Right ventricle myocardium inferior (tissue), 1 donor: ENCODE results near the gene MRPL45. TPM values are rescaled to one million over a fixed set of nuclear protein-coding genes. Genes with fewer than 3 reads are reported as not detected.

Experiments
- ATAC-seq: fragments of 200-7000 bp; cut with Tn5 transposase; one replicate; pipeline ENCODE4 v1.9.1; 2020; ENCODE audit warnings: mild to moderate bottlenecking, moderate library complexity
- DNase-seq: peaks from one replicate; pipeline ENCODE4 v3.0.0; 2021; ENCODE audit errors: missing footprints
- intact Hi-C: fragments of 100-400 bp; cut with DNase I; formaldehyde crosslinking; loops from one replicate; pipeline ENCODE4 v1.11.0; 2022
- total RNA-seq: library from RNA; stranded (reverse); fragmentation: NEBNext Ultra II Directional; extraction: Animal tissue kit (Norgen Biotek cat#: 25700); gene quantifications from one replicate; pipeline ENCODE4 v1.2.1, GENCODE V29; 2021
- donor health status: DM: no; HTN: yes; CAD: no; lungs with severe emphysema.

MRPL45 gene
- total RNA-seq, 1 donor from 2014 or later, result 36.9 TPM

- ATAC-seq (peak; percentile 45), DNase-seq (no peak)
- intact Hi-C loops, result no loop called here
Measured at GRCh38 chr17:38322156-38322779, 25.3 kb downstream of the MRPL45 start.

GRCh38 chr17:38322897-38323296 is 25.9 kb downstream of the MRPL45 start:
- intact Hi-C loops, result no loop called here
- ATAC-seq (no peak), DNase-seq (no peak)

GRCh38 chr17:38324141-38324697 is 27.3 kb downstream of the MRPL45 start:
- intact Hi-C loops, result no loop called here
- ATAC-seq, result no peak
- DNase-seq, result no peak

GRCh38 chr17:38324772-38325171 is 27.8 kb downstream of the MRPL45 start:
- no peak for ATAC-seq
- no peak for DNase-seq
- intact Hi-C loops, result no loop called here

GRCh38 chr17:38325221-38325851 is 28.4 kb downstream of the MRPL45 start:
- DNase-seq (no peak), ATAC-seq (peak; percentile 26)
- intact Hi-C loops, result no loop called here

GRCh38 chr17:38326996-38327792 is 30.2 kb downstream of the MRPL45 start:
- intact Hi-C loops, result no loop called here
- peak; percentile 49 for ATAC-seq
- no peak for DNase-seq

GRCh38 chr17:38327936-38328335 is 31.0 kb downstream of the MRPL45 start:
- no peak for DNase-seq
- ATAC-seq, result no peak
- intact Hi-C loops, result no loop called here

- DNase-seq (no peak), ATAC-seq (no peak)
- intact Hi-C loops, result no loop called here
Measured at GRCh38 chr17:38328620-38329019, 31.7 kb downstream of the MRPL45 start.

GRCh38 chr17:38329284-38329683 is 32.3 kb downstream of the MRPL45 start:
- intact Hi-C loops, result no loop called here

GRCh38 chr17:38329808-38330730 is 33.1 kb downstream of the MRPL45 start:
- ATAC-seq (no peak), DNase-seq (no peak)
- intact Hi-C loops, result no loop called here

More at GRCh38 chr17:38329284-38329683, 32.3 kb downstream of the MRPL45 start:
- DNase-seq, result no peak
- ATAC-seq, result no peak

- no peak for ATAC-seq
- intact Hi-C loops, result no loop called here
Measured at GRCh38 chr17:38330941-38331411, 34.0 kb downstream of the MRPL45 start.

GRCh38 chr17:38332735-38333134 is 35.8 kb downstream of the MRPL45 start:
- DNase-seq, result no peak
- no peak for ATAC-seq
- intact Hi-C loops, result no loop called here

More at GRCh38 chr17:38330941-38331411, 34.0 kb downstream of the MRPL45 start:
- DNase-seq, result no peak

GRCh38 chr17:38333635-38334295 is 36.8 kb downstream of the MRPL45 start:
- DNase-seq (no peak), ATAC-seq (no peak)
- intact Hi-C loops, result no loop called here

- no peak for DNase-seq
- ATAC-seq, result no peak
- intact Hi-C loops, result no loop called here
Measured at GRCh38 chr17:38334480-38335364, 37.8 kb downstream of the MRPL45 start.

- DNase-seq, result no peak
- no peak for ATAC-seq
Measured at GRCh38 chr17:38336838-38337237, 39.9 kb downstream of the MRPL45 start.

GRCh38 chr17:38338053-38338452 is 41.1 kb downstream of the MRPL45 start:
- ATAC-seq (no peak), DNase-seq (no peak)
- intact Hi-C loops, result no loop called here

More at GRCh38 chr17:38336838-38337237, 39.9 kb downstream of the MRPL45 start:
- intact Hi-C loops, result no loop called here

- intact Hi-C loops, result no loop called here
- ATAC-seq, result no peak
- no peak for DNase-seq
Measured at GRCh38 chr17:38338535-38338934, 41.6 kb downstream of the MRPL45 start.
